Amniotic stem cell (primary cell): Measurements from ENCODE around the gene JTB.

ENCODE experiments used
- DNase-seq: peaks from one replicate; lab custom pipeline; 2025; lab: John Stamatoyannopoulos, UW

The JTB gene

GRCh38 chr1:153953859-153954365 lies 23.6 kb downstream of the JTB start:
- no peak for DNase-seq

GRCh38 chr1:153951801-153952200 lies 25.7 kb downstream of the JTB start:
- DNase-seq = no peak

- no peak for DNase-seq
Measured at GRCh38 chr1:153951183-153951582, 26.3 kb downstream of the JTB start.

- peak; percentile 46 for DNase-seq
Measured at GRCh38 chr1:153946622-153947241, 30.7 kb downstream of the JTB start, which contains the start of gene DENND4B. DENND4B (minus strand) TSS chr1:153946718; CDS start chr1:153944374, 2,344 bp downstream.

GRCh38 chr1:153945795-153946621 lies 31.5 kb downstream of the JTB start:
- no peak for DNase-seq

GRCh38 chr1:153945131-153945794 lies 32.2 kb downstream of the JTB start:
- DNase-seq = no peak

- no peak for DNase-seq
Measured at GRCh38 chr1:153944827-153945117, 32.7 kb downstream of the JTB start.

- no peak for DNase-seq
Measured at GRCh38 chr1:153944005-153944826, 33.3 kb downstream of the JTB start.

GRCh38 chr1:153942766-153943549 lies 34.5 kb downstream of the JTB start:
- no peak for DNase-seq

- DNase-seq = no peak
Measured at GRCh38 chr1:153941826-153942725, 35.4 kb downstream of the JTB start.

- DNase-seq = no peak
Measured at GRCh38 chr1:153940756-153941155, 36.7 kb downstream of the JTB start.

- no peak for DNase-seq
Measured at GRCh38 chr1:153939476-153939875, 38.0 kb downstream of the JTB start.

GRCh38 chr1:153938996-153939395 lies 38.5 kb downstream of the JTB start:
- no peak for DNase-seq

GRCh38 chr1:153937331-153937730 lies 40.1 kb downstream of the JTB start:
- no peak for DNase-seq

- DNase-seq = no peak
Measured at GRCh38 chr1:153936011-153936802, 41.3 kb downstream of the JTB start.

- no peak for DNase-seq
Measured at GRCh38 chr1:153934746-153935145, 42.7 kb downstream of the JTB start.

- DNase-seq = no peak
Measured at GRCh38 chr1:153933955-153934354, 43.5 kb downstream of the JTB start.

GRCh38 chr1:153933430-153933829 lies 44.0 kb downstream of the JTB start:
- no peak for DNase-seq
